Transverse colon (tissue), 3 donors: Measurements from ENCODE around the gene PEX14.

Source experiments
- CTCF ChIP-seq, 5 experiments: fragments of 200-600 bp in 3 of 5; fragments of 450-650 bp in 2 of 5; sonication (generic) in 3 of 5; IDR thresholded peaks; 1 replicate in 2 of 5; 2 replicates in 3 of 5; pipeline ENCODE4 v1.5.1; 2016 to 2017; ENCODE audit warnings: antibody characterized with exemption in 5 of 5, inconsistent platforms in 3 of 5, mild to moderate bottlenecking in 2 of 5, moderate library complexity in 1 of 5
- POLR2A ChIP-seq: fragments of 450-650 bp; IDR thresholded peaks from one replicate; pipeline ENCODE4 v1.6.1; 2016; ENCODE audit warnings: antibody characterized with exemption, mild to moderate bottlenecking, moderate library complexity

DNA sequence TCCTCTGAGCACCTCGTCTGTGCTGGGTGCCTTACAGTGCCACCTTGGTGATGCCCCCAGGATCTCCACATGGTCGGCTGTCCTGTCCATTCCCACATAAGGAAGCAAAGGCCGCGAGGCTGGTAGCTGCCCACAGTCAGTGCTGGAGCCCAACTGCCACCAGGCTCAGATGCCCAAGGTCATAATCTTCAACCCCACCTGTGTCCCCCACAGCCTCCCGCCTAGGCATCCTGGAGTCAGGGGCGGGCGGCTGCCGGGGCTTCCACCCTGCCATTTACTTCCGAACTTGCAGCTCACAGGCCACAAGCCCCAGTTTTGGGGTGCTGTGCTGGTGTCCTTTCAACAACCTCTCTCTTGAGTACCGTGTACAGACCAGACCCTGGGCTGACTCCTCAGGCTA lies 195.4 kb downstream of the PEX14 start:
- TF ChIP-seq CTCF (IDR thresholded peaks at IDR 0.05) (no peak), POLR2A (no peak)
